ENCODE measurements around the gene SLC37A2. TPM values are rescaled to one million over a fixed set of nuclear protein-coding genes. Genes with fewer than 3 reads are reported as not detected.

SLC37A2 gene
- total RNA-seq, 1 donor, result 1.7 TPM

- TF ChIP-seq CTCF (IDR thresholded peaks at IDR 0.05; ENCODE audit: insufficient read depth, low read depth, low read length), result no peak
- no peak for DNase-seq (ENCODE audit: low read depth)
- H3K4me3 ChIP-seq (ENCODE audit: low read depth, low read length), result no peak overlapping the region
Observed at GRCh38 chr11:125092669-125093068, 29.6 kb downstream of the SLC37A2 start.

- DNase-seq (ENCODE audit: low read depth), result no peak
- H3K4me3 ChIP-seq (ENCODE audit: low read depth, low read length), result no peak overlapping the region
- no peak for TF ChIP-seq CTCF (IDR thresholded peaks at IDR 0.05; ENCODE audit: insufficient read depth, low read depth, low read length)
Observed at GRCh38 chr11:125093502-125093901, 30.4 kb downstream of the SLC37A2 start.

GRCh38 chr11:125094731-125095130 is 31.6 kb downstream of the SLC37A2 start:
- no peak for DNase-seq (ENCODE audit: low read depth)
- no peak for TF ChIP-seq CTCF (IDR thresholded peaks at IDR 0.05; ENCODE audit: insufficient read depth, low read depth, low read length)
- no peak overlapping the region for H3K4me3 ChIP-seq (ENCODE audit: low read depth, low read length)

- TF ChIP-seq CTCF (IDR thresholded peaks at IDR 0.05; ENCODE audit: insufficient read depth, low read depth, low read length), result no peak
- no peak overlapping the region for H3K4me3 ChIP-seq (ENCODE audit: low read depth, low read length)
- DNase-seq (ENCODE audit: low read depth), result no peak
Observed at GRCh38 chr11:125100136-125100535, 37.0 kb downstream of the SLC37A2 start.

- H3K4me3 ChIP-seq (ENCODE audit: low read depth, low read length), result no peak overlapping the region
- DNase-seq (ENCODE audit: low read depth), result peak; percentile 46
- no peak for TF ChIP-seq CTCF (IDR thresholded peaks at IDR 0.05; ENCODE audit: insufficient read depth, low read depth, low read length)
Observed at GRCh38 chr11:125101596-125101995, 38.5 kb downstream of the SLC37A2 start.

- no peak overlapping the region for H3K4me3 ChIP-seq (ENCODE audit: low read depth, low read length)
- no peak for TF ChIP-seq CTCF (IDR thresholded peaks at IDR 0.05; ENCODE audit: insufficient read depth, low read depth, low read length)
- no peak for DNase-seq (ENCODE audit: low read depth)
Observed at GRCh38 chr11:125102025-125102424, 38.9 kb downstream of the SLC37A2 start.

GRCh38 chr11:125102510-125102909 is 39.4 kb downstream of the SLC37A2 start:
- DNase-seq (ENCODE audit: low read depth), result no peak
- no peak overlapping the region for H3K4me3 ChIP-seq (ENCODE audit: low read depth, low read length)
- TF ChIP-seq CTCF (IDR thresholded peaks at IDR 0.05; ENCODE audit: insufficient read depth, low read depth, low read length), result no peak

Measured in fibroblast of villous mesenchyme (primary cell).